HG03342 (cell line): Measurements from ENCODE around the gene ASCL1.

Source experiments
- ATAC-seq: cut with Tn5 transposase; IDR thresholded peaks from one replicate; pipeline ENCODE4 v1.9.1; 2021; ENCODE audit warnings: mild to moderate bottlenecking, moderate library complexity; ENCODE audit not compliant: unreplicated experiment

Gene ASCL1

DNA sequence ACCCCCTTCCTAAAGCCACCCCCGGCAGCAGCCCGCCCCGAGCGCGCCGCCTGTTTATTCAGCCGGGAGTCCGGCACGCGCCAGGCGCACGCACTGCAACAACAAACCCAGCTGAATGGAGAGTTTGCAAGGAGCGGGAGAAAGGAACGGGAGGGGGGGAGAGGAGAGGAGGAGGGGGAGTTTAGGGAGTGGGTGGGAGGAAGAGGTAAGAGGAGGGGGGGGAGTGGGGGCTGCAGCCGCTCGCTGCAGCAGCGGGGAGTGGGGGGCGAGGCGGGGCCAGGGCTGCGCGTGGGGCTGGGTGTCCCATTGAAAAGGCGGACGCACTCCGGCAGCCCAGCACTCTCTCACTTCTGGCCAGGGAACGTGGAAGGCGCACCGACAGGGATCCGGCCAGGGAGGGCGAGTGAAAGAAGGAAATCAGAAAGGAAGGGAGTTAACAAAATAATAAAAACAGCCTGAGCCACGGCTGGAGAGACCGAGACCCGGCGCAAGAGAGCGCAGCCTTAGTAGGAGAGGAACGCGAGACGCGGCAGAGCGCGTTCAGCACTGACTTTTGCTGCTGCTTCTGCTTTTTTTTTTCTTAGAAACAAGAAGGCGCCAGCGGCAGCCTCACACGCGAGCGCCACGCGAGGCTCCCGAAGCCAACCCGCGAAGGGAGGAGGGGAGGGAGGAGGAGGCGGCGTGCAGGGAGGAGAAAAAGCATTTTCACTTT, at the start of gene ASCL1:
Gene ASCL1 (plus strand): TSS at position 336 of the 712 bp plus-strand sequence. CDS start 571 bp downstream, outside the sequence.
- peak; percentile 40 for ATAC-seq

DNA sequence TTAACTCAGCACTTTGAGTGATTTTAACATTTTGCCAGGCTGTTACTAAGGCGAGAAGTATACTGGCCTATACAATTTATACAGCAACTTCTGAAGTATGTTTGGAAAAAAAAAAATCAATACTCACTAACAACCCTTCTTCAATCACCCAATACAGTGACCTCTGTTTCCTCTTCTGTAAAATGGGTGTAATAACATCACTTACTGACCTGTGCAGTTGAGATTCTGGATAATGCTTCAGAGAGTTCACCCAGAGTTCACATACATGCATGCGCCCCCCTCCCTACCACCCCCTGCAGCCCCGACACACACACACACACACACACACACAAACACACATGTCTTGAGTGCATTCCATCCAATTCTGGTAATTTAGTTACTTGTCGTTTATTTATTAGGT, 49.6 kb upstream of the ASCL1 start:
- ATAC-seq = no peak

DNA sequence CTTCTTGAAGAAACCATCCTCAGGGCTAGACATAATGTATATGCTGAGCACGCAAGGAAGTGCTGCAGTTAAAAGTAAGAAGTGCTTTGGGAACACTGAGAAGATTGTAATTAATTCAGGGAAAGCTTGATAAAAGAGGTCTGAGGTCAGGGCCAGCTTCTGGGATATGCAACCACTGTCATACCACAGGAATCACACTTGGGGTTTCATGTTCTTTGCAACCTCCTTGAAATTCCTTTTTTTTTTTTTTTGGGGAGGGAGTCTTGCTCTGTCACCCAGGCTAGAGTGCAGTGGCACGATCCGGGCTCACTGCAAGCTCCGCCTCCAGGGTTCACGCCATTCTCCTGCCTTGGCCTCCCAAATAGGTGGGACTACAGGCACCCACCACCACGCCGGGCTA, 47.3 kb upstream of the ASCL1 start:
- ATAC-seq = no peak

DNA sequence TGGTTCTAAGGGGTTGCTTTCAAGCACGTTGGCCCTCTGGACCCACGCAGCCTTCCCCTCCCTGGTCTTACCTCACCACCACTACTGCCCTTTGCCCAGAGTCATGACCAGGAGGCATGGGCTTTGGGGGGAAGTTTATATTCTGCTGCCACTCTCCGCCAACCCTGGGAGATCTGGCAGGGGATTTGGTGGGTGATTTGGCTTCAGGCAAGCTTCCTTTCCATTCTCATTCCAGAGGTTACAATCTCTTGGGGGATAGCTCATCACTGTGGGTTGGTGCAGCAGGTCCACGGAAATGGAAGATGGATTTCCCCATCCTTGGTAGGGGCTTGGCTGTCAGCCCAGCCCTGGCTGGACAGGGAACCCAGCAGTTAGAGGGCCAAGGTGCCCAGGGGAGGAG, 46.7 kb upstream of the ASCL1 start:
- no peak for ATAC-seq

DNA sequence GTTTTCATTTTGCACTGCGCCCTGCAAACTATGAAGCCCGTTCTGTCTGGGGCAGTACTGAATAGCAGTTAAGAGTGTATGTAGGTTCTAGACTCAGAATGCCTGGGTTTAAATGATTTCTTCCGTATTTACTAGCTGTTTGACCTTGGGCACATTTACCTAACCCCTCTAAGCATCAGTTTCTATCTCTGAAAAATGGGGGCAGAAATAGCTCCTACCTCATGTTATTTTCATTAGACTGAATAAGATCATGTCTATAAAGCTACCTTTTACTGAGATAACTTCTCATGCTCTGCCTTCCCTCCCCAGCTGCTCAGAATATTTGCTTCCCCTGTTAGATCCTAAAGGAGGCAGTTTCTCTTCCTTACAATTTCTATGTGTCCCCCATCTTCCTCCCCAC, 46.2 kb upstream of the ASCL1 start:
- no peak for ATAC-seq

DNA sequence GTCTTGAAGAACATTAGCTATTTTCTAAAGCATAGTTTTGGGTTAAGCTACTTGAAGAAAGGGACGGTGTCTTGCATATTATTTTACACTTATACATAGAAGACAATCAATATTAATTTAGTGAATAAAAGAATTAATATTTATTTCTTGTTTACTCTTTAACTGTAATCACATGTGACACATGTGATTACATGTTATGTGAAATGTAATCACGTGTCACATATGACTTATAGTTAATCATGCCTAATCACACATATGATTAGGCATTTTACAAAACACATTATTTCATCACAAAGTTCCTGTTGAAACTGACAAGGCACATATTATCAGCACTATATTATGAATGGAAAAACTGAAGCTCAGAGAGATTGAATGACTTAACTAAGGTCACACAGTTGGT, 45.2 kb upstream of the ASCL1 start:
- ATAC-seq = no peak

DNA sequence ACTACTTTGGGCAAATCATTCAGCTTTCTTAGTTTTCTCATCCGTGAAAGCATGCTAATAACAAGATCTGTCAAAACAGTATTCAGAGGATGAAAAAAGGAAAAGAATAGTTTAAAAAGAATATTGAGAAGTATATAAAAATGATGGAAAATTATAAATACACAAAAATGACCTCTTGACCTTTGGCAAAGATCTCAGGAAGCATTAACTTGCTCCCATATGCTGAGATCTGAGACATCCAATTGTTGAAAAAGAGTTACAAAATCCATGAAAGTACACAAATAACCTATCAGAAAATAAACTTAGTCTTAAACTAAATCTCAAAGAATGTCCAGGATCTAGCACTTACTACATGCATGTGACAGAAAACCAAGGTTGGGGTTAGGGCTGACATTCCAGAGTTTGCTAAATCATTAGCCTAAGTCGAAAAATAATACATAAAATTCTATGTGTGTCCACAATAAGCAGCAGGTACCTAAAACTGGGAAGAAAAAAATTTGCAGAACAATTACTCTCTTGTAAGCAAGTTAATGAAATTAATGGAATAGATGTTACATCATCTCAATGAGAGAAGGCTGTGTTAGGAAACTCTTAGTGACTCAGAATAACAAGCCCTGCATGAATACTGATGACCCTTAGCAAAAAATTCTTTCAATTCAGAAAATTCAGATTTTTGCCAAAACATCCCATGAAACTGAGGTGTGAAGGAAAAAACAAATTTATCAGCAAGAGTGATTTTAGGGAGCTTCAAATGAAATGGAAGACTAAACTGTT, 43.8 kb upstream of the ASCL1 start:
- ATAC-seq = no peak

DNA sequence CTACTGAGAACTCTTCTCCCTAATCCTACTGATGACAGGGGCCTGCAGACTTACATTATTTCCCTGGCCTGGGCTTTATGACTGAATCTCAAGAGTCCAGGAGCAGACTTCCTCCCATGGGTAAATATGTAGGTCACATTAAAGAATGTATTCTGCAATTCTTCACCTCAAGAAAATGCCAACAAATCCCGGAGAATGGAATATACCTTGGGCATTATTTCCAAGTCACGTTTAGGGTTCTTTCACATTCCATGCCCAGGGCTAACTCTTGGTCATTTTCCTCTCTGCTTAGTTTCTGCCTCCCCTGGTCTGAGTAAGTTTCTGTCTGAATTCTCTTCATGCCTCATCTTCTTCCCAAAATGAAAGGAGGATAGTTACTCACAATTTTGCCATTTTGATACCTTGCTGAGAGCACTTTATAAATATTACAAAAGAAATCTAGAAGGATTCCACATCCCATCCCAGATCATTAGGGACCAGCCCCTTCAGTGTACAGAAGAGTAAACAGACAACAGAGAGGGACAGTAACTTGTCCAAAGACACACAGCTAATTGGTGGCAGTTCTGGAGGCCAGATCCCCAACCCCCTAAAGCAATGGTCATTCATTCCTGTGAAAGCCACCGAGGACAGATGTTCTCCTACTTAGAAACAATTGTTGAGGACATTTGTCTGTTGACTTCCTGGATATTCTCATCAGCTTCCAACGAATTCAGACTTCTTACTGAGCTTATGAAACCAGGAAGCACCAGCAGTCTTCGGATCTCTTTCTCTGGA, 41.0 kb upstream of the ASCL1 start:
- ATAC-seq = no peak

DNA sequence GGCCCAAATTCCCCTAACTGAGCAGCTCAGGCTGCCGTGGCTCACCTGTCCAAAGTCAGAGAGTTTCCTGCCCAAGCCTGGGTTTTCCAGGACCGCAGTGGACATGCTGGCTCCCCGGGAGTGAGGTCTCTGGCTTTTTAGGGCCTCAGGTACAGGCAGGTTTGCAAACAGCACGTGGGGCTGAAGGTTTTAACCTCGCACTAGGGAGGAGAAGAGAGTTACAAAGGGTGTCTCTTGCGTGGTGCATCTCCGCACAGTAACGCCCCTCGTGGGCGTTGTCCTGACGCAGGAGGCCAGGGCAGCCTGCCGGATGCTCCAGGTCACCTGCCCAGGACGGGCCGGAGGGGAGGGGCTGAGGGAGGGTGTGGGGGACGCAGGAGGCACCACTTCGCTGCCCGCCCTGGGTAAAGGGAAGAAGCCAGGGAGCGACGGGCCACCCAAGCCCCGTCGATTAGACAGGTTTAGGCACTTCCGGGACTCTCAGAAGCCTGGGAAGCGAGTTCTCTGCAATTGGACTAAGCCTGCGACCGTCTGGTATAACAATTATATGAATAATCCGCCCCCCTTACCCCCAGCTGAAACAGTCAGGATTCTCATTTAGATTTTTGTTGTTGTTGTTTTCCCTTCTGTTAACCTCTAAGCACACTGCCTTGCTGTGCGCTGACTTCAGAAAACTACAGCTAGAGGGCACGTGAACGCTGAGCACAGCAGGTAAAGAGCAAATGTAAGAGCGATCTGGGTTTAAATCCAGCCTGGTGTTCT, 40.3 kb upstream of the ASCL1 start, which contains the start of gene PAH:
Gene PAH (minus strand): TSS at position 219 of the 762 bp plus-strand sequence. CDS start 114 bp downstream, at position 105.
- ATAC-seq = no peak

DNA sequence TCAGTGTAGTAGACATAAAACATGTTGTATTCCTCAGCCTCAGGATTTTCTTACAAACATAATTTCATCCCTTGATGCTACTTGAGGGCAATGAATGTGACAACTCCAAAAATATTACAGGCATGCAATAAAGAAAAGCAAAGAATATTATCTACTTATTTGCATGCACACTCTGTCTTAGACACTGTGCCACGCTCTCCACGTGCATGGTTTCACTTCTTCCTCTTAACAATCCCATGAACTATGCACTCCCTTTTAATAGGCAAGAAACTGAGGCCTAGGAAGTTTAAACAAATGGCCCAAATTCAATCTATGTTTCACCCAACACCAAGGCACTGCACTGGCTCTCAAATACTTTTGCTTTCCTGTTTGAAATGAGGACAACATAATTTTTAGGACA, 38.6 kb upstream of the ASCL1 start:
- no peak for ATAC-seq

DNA sequence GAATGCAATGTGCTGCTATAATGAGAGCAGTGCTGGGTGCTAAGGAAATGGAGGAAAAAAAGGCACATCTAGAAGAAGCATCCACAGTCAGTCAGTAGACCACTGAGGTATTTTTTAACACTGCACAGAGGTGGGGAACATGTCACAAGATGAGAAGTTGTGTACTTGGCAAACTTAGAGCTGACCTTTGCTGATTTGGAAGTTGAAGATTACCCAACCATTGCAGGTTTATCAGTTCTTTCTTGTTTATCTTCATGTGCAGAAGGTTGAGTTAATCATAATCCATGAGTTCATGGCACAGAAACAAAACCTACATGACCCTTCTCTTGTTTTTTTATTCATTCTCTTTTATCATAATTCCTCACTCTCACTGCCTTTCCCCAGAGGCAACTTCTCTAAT, 37.2 kb upstream of the ASCL1 start:
- no peak for ATAC-seq

DNA sequence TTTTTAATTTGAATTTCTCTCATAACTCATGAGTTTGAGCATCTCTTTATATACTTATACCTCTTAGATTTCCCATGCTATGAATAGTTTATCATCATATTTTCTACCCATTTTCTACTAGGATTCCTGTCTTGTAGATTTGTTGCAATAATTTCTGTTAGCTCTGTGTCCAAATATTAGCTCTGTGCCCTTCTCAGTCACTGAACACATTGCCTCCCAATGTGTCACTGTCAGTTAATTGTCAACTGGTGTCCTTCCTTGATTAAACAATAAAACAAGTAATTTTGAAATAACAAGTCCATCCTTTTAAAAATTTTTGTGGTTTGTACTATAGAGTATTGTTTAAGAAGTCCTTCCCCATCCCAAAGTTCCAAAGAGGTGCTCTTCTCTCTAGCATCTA, 36.2 kb upstream of the ASCL1 start:
- ATAC-seq = no peak

DNA sequence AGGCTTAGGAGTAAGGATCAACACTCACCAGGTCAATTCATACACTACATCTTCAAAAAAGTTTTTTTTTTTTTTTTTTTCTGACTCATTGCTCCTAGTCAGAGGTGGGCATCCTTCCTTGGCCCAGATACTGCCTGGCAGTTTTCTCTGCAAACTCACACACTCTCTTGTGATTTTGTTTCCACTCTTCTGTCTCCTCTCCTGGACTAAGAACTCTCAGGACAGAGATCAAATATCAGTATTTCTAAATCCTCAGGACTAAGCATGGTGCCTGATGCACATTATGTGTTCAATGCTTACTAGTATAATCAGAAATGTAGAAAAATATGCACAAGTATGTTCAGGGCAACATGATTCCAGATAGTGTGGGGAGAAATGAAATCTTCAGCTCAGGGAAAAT, 30.3 kb upstream of the ASCL1 start:
- no peak for ATAC-seq

DNA sequence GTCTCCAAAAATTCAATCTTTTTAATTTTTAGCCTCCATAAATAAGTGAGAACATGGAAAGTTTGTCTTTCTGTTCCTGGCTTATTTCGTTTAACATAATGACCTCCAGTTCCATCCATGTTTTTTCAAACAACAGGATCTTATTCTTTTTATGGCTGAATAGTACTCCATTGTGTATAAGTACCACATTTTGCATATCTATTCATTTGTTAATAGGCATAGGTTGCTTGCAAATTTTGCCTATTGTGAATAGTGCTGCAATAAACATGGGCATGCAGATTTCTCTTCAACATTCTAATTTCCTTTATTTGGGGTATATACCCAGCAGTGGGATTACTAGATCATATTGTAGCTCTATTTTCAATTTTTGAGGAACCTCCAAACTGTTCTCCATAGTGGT, 24.3 kb upstream of the ASCL1 start:
- ATAC-seq = no peak

DNA sequence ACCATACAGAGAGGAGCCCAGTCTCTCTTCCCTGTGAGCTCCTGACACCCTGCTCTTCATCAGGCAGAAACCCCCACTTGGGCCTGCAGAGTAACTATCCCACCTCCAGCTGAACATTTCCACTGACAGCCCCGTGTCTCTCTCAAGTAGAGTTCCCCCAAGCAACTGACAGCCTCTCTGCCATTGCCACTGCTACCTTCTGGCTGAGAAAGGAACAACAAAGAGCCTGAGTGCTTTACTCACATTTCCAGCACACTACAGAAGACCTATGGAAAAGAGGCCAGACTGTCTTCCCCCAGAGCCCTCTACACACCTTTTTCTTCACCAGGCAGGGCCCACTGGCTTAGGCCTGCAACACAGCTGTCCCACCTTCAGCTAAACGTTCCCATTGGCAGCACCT, 18.4 kb upstream of the ASCL1 start:
- no peak for ATAC-seq

DNA sequence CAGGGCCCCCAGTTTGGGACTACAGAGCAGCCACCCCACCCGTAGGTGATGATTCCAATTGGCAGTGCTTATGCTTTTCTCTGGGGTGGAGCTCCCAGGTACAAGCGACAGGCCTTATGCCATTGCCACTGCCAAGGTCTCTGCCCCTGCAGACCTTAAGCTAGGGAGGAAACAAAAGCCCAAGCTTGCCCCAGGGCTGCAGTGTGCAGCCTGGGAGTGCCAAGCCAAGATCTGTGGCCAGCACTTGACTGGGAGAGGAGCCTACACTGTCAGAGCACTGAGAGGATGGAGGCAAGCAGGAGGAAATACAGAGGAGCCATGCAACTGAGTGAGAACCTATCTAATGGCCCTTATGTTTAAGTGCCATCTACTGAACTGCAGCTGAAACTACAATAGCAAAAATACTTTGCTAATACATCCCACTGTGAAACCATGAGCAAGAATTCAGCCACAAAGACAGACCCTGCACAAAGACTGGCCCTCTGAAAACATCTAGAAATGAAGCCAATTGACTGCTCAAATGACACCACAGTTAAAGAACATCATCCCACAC, 17.7 kb upstream of the ASCL1 start:
- ATAC-seq = no peak

DNA sequence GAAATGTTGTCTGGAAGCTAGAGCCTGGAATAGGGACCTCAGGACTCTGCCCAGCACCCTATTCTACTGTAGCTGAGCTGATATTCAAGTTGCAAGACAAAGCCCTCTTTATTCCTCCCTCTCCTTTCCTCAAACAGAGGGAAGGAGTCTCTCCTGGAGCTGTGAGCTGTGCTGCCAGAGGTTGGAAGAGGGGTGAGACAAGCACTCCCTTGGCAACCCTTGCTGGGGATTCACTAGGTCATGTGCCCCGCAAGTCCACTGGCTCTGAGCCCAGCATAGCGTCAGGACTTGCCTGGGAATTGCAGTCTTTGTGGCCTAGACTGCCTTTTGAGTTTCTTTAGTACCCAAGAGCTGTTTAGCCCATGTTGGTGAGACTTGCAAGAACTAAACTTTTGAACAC, 11.4 kb upstream of the ASCL1 start:
- no peak for ATAC-seq

DNA sequence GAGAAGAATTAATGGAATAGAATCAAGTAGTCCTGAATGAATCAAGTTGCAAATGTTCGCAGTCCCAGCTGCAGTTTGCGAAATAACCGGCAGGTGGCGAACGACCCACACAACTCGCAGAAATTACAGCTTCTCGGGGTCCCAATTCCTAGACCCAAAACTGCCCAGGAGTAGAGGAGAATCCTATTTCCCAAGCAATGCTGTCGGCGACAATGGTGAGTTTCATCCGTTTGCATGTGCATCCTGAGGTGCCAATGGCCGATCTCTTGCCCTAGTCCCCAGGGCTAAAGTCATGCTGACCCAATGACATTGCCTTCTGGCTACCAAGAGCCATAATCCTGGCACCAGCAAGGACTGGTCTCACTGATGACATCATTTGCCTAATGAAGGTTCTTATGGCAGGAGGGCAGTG, 8.5 kb upstream of the ASCL1 start:
- ATAC-seq = no peak

DNA sequence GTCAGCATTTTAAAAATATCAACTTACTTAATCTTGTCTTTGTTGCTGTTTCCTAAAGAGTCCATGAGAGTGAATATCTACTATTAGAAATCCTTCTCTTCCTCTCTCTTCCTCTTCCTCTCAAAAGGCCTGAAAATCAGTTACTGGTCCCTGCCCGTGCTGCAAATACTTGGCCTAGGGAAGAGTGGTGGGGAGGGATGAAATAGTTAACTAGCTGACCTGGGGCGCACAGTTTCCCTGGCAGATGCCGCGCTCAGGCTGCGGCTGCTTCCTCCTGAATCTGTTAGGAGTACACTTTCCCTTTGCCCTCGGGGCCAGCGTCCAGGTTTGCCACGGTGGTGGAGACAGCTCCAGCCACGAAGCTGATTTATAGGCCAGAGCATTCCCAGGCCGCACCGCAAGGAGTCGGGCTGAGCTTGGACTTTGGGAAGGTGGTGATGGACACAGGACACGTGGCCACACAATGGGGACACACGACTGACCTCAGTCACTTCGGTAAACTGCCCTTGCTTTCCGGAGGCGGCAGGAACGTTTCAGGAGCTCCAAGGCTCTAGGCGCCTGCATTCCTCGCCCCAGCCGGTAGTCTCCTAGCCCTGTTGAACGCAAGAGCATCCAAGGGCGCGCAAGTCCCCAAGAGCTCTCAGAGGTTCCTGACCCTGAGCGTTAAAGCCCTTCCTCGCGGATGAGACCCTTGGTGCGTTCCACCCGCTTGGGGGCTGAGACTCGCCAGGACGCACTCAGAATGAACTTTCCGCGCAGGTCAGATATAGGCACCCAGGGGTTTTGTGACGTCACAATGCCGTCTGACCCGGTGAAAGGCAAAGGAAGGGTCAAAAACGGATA, 7.1 kb upstream of the ASCL1 start:
- no peak for ATAC-seq
